ENCODE data around the gene GOLGA8B.
"Not testable (repeated sequence)": the region's sequence is repeated elsewhere in the genome, so short reads cannot be mapped to it uniquely, and the experiment has no call there.

GRCh38 chr15:34560814-34561213 is 22.6 kb downstream of the GOLGA8B start:
- TF ChIP-seq, protein P1, sequence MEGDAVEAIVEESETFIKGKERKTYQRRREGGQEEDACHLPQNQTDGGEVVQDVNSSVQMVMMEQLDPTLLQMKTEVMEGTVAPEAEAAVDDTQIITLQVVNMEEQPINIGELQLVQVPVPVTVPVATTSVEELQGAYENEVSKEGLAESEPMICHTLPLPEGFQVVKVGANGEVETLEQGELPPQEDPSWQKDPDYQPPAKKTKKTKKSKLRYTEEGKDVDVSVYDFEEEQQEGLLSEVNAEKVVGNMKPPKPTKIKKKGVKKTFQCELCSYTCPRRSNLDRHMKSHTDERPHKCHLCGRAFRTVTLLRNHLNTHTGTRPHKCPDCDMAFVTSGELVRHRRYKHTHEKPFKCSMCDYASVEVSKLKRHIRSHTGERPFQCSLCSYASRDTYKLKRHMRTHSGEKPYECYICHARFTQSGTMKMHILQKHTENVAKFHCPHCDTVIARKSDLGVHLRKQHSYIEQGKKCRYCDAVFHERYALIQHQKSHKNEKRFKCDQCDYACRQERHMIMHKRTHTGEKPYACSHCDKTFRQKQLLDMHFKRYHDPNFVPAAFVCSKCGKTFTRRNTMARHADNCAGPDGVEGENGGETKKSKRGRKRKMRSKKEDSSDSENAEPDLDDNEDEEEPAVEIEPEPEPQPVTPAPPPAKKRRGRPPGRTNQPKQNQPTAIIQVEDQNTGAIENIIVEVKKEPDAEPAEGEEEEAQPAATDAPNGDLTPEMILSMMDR (IDR thresholded peaks at IDR 0.05) = not testable (repeated sequence)
- TF ChIP-seq POLR2A (IDR thresholded peaks at IDR 0.05); POLR2AphosphoS5 (IDR thresholded peaks at IDR 0.05; ENCODE audit: insufficient read depth in 1 of 2, low read depth in 1 of 2): not testable (repeated sequence)
